ENCODE data around the gene CCM2L.
A peak's percentile ranks its signal among the peaks of the same experiment; 100 is the strongest.

CCM2L gene

DNA sequence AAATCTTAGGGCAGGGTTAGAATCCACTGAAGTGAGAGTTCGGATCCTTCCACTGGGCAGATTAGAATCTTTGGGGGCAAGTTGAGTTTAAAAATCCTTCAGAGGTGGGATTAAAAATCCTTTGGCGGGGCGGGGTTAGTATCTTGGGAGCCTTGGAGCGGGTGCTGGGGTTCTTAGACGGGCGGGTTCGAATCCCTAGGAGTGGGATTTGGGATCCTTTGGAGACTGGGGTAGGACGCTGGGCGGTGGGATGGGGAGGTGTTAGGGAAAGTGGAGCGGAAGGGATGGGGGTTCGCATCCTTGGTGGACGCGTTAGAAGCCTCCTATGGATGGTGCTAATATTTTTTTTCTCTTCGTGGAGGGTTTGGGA is 41.5 kb downstream of the CCM2L start:
- H3K27me3 ChIP-seq (ENCODE audit: control insufficient read depth, insufficient read depth, low read length): peaks cover 17% of the 10 kb centered on the region

DNA sequence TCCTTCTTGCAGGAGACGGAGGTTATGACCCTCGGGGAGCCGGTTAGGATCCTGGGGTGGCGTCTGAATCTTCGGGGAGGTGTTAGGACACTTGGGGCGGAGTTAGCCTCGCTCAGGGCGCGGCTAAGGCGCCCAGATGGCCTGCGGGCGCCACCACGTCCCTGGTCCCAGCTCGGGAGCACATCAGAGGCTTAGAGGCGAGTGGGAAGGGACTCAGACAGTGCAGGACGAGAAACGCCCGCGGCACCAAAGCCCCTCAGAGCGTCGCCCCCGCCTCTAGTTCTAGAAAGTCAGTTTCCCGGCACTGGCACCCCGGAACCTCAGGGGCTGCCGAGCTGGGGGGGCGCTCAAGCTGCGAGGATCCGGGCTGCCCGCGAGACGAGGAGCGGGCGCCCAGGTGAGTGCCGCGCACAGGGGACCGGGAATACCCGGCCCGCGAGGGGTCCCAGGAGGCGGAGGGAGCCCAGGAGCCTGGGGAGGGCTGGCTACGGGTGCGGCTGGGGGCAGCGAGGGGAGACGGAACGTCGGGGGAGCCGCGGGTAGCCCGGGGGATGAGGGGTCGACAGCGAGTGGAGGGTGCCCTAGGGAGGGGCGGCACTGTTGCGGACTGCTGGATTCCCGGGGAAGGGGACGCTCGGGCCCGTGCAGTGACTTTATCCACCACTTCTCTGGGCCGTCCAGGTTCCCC is 42.0 kb downstream of the CCM2L start, which contains the start of gene HCK:
Gene HCK, plus strand, starts transcription at position 153 of the 688 bp plus-strand sequence.
- H3K27me3 ChIP-seq (ENCODE audit: control insufficient read depth, insufficient read depth, low read length): peaks cover 17% of the 10 kb centered on the region
- H3K4me3 ChIP-seq (ENCODE audit: low read depth, low read length): peak within 1 kb of the TSS; percentile 11
- no peaks in the 10 kb centered on the region for H3K79me2 ChIP-seq
- TF ChIP-seq, protein P1, sequence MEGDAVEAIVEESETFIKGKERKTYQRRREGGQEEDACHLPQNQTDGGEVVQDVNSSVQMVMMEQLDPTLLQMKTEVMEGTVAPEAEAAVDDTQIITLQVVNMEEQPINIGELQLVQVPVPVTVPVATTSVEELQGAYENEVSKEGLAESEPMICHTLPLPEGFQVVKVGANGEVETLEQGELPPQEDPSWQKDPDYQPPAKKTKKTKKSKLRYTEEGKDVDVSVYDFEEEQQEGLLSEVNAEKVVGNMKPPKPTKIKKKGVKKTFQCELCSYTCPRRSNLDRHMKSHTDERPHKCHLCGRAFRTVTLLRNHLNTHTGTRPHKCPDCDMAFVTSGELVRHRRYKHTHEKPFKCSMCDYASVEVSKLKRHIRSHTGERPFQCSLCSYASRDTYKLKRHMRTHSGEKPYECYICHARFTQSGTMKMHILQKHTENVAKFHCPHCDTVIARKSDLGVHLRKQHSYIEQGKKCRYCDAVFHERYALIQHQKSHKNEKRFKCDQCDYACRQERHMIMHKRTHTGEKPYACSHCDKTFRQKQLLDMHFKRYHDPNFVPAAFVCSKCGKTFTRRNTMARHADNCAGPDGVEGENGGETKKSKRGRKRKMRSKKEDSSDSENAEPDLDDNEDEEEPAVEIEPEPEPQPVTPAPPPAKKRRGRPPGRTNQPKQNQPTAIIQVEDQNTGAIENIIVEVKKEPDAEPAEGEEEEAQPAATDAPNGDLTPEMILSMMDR (IDR thresholded peaks at IDR 0.05): no peak
- H3K9me3 ChIP-seq (ENCODE audit: control insufficient read depth, low read length): no peaks in the 10 kb centered on the region
- no peak within 1 kb of the TSS for H3K27ac ChIP-seq
- H3K4me1 ChIP-seq: no peaks in the 10 kb centered on the region
- peak within 1 kb of the TSS; percentile 84 for H2AFZ ChIP-seq
- H3K9ac ChIP-seq: no peak within 1 kb of the TSS
- peak within 1 kb of the TSS; percentile 63 for H3K4me2 ChIP-seq (ENCODE audit: low read length)
- no peaks in the 10 kb centered on the region for H3K36me3 ChIP-seq (ENCODE audit: control insufficient read depth, insufficient read depth, low read length)

More for the DNA sequence above, 41.5 kb downstream of the CCM2L start:
- Histone ChIP-seq H3K9ac (no peak overlapping the region), H2AFZ (peak overlapping the region; percentile 84), H3K4me2 (ENCODE audit: low read length) (peak overlapping the region; percentile 63), H3K9me3 (ENCODE audit: control insufficient read depth, low read length) (no peaks in the 10 kb centered on the region), H3K79me2 (no peaks in the 10 kb centered on the region), H3K27ac (no peak overlapping the region), H3K4me1 (no peaks in the 10 kb centered on the region), H3K36me3 (ENCODE audit: control insufficient read depth, insufficient read depth, low read length) (no peaks in the 10 kb centered on the region), H3K4me3 (ENCODE audit: low read depth, low read length) (no peak overlapping the region)
- TF ChIP-seq, protein P1 (IDR thresholded peaks at IDR 0.05): no peak

DNA sequence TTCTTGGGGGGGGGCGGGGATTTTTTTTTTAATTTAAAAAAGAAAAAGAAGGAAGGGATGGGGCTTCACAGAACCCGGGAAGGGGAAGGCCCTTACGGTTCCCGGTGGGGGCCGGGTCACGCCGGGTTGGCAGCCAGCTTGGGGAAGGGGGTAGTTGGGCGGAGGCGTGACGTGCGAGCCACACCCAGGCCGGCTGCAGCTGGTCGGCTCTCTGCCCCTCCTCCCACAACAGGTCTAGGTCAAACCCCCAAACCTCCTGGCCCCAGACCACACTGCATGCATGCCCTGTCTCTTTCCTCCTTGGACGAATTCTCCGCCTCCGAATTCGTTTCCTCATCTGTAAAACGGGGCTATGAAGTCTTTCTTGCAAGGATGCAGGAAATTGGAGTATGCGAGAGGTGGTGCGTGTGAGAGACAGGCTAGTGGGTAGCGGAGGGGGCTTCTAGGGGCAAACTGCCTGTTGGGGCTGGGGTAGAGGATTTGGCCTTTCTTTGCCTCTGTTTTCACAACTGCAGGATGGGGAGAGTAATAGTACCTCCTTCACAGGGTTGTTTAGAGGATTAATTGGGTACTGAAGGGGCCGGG is 42.6 kb downstream of the CCM2L start:
- Histone ChIP-seq H3K36me3 (ENCODE audit: control insufficient read depth, insufficient read depth, low read length) (no peaks in the 10 kb centered on the region), H2AFZ (peak overlapping the region; percentile 84), H3K79me2 (no peaks in the 10 kb centered on the region), H3K27ac (no peak overlapping the region), H3K9ac (no peak overlapping the region), H3K4me2 (ENCODE audit: low read length) (no peak overlapping the region), H3K4me1 (no peaks in the 10 kb centered on the region), H3K9me3 (ENCODE audit: control insufficient read depth, low read length) (no peaks in the 10 kb centered on the region), H3K4me3 (ENCODE audit: low read depth, low read length) (no peak overlapping the region), H3K27me3 (ENCODE audit: control insufficient read depth, insufficient read depth, low read length) (peaks cover 17% of the 10 kb centered on the region)
- TF ChIP-seq, protein P1 (IDR thresholded peaks at IDR 0.05): no peak

DNA sequence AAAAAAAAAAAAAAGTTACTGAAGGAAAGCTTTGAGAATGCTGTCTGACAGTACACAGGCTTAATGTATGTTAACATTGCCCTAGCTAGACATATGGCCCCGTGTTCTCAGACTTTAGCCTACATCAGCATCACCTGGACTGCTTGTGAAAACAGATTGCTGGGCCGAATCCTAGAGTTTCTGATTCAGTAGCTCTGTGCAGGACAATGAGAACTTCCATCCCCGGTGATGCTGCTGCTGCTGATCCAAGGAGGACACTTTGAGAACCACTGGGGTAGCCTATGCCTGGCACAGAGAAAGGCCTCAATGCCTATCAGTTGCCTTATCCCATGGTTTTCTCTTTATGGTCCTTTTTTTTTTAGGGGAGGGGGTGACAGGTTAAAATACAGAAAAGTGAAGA is 43.4 kb downstream of the CCM2L start:
- no peaks in the 10 kb centered on the region for H3K4me1 ChIP-seq
- no peak overlapping the region for H3K9ac ChIP-seq
- no peaks in the 10 kb centered on the region for H3K9me3 ChIP-seq (ENCODE audit: control insufficient read depth, low read length)
- no peaks in the 10 kb centered on the region for H3K36me3 ChIP-seq (ENCODE audit: control insufficient read depth, insufficient read depth, low read length)
- H3K4me2 ChIP-seq (ENCODE audit: low read length): no peak overlapping the region
- no peaks in the 10 kb centered on the region for H3K79me2 ChIP-seq
- H3K27me3 ChIP-seq (ENCODE audit: control insufficient read depth, insufficient read depth, low read length): peaks cover 17% of the 10 kb centered on the region
- TF ChIP-seq, protein P1 (IDR thresholded peaks at IDR 0.05): no peak
- H2AFZ ChIP-seq: no peak overlapping the region
- no peak overlapping the region for H3K4me3 ChIP-seq (ENCODE audit: low read depth, low read length)
- no peak overlapping the region for H3K27ac ChIP-seq

Measured in parathyroid adenoma (tissue), 2 donors.